Heart left ventricle (tissue), 16 donors: ENCODE results near the gene ALG9. TPM values are rescaled to one million over a fixed set of nuclear protein-coding genes. Genes with fewer than 3 reads are reported as not detected.

Source experiments
- ATAC-seq, 4 donors: fragments of 200-7000 bp; cut with Tn5 transposase; one replicate each; pipeline ENCODE4 v1.9.1; 2020 to 2022; ENCODE audit warnings: moderate library complexity in 4 of 4, mild to moderate bottlenecking in 3 of 4, moderate number of reproducible peaks in 1 of 4
- DNase-seq, 5 donors: peaks; one replicate each; pipeline ENCODE4 v3.0.0-alpha.2; 2020
- H3K27ac ChIP-seq, 12 donors: fragments of 200-600 bp; sonication (generic) in 4 of 12; one replicate each; pipeline versions ENCODE4 v1.5.0 to v1.8.0; 2016 to 2022; ENCODE audit warnings: mild to moderate bottlenecking in 2 of 12
- H3K27me3 ChIP-seq, 9 donors: fragments of 200-600 bp; sonication (generic) in 2 of 9; one replicate each; pipeline versions ENCODE4 v1.5.1 to v1.8.0; 2016 to 2022; ENCODE audit warnings: mild to moderate bottlenecking in 3 of 9
- H3K36me3 ChIP-seq, 9 donors: fragments of 200-600 bp; sonication (generic) in 2 of 9; one replicate each; pipeline versions ENCODE4 v1.5.0 to v1.8.0; 2018 to 2022; ENCODE audit warnings: mild to moderate bottlenecking in 2 of 9
- H3K4me1 ChIP-seq, 12 donors: fragments of 200-600 bp; sonication (generic) in 4 of 12; one replicate each; pipeline versions ENCODE4 v1.5.0 to v1.8.0; 2016 to 2022; ENCODE audit warnings: mild to moderate bottlenecking in 3 of 12
- H3K4me3 ChIP-seq, 12 donors: fragments of 200-600 bp; sonication (generic) in 4 of 12; one replicate each; pipeline versions ENCODE4 v1.5.0 to v1.8.0; 2017 to 2022; ENCODE audit warnings: mild to moderate bottlenecking in 9 of 12, moderate library complexity in 4 of 12
- H3K9me3 ChIP-seq, 12 donors: fragments of 200-600 bp; sonication (generic) in 4 of 12; one replicate each; pipeline versions ENCODE4 v1.5.0 to v1.8.0; 2016 to 2022; ENCODE audit warnings: mild to moderate bottlenecking in 1 of 12
- CTCF ChIP-seq, 12 donors: fragments of 200-600 bp; sonication (generic) in 4 of 12; IDR thresholded peaks; one replicate each; pipeline versions ENCODE4 v1.5.0 to v1.8.0; 2018 to 2022; ENCODE audit warnings: antibody characterized with exemption in 12 of 12, mild to moderate bottlenecking in 5 of 12
- POLR2A ChIP-seq, 2 donors: fragments of 450-650 bp; IDR thresholded peaks; one replicate each; pipeline ENCODE4 v1.6.1; 2017; ENCODE audit warnings: antibody characterized with exemption in 2 of 2, mild to moderate bottlenecking in 2 of 2, moderate library complexity in 2 of 2
- WGBS, 4 donors: extraction: QIAGEN DNeasy Blood & Tissue Kit in 2 of 4; methylation state at CpG; one replicate each; pipeline versions ENCODE4 v1.1.5 to v1.1.7; 2013 to 2018; 5-methylcytosine and 5-hydroxymethylcytosine counted together
- intact Hi-C, 10 donors: fragments of 100-400 bp; cut with DNase I; formaldehyde crosslinking; loops; one replicate each; pipeline versions ENCODE4 v1.11.1 to v1.14.2; 2022
- polyA plus RNA-seq, 2 donors: library from polyadenylated mRNA; stranded (reverse); fragments of 200-250 nt; gene quantifications; one replicate each; pipeline ENCODE4 v1.2.3, GENCODE V29; 2013
- total RNA-seq, 9 donors: library from RNA; depleted of rRNA in 2 of 9; stranded (reverse); fragments of >200 nt in 2 of 9; fragmentation: NEBNext Ultra II Directional in 3 of 9; extraction: Animal tissue kit (Norgen Biotek cat#: 25700) in 3 of 9; gene quantifications; one replicate each; pipeline versions ENCODE4 v1.1.0 to v1.2.4, GENCODE V29; 2016 to 2023
- donor health status: ischemic (EF 13 %, LVEDD 7.1; RV severe dilation, severe dysfunction).
- donor health status: healthy with polysubstance abuse.
- donor health status: DM: no; HTN: yes; CAD: no.
- donor health status: DM: no; HTN: no; CAD: no.
- donor health status: ischemic (EF 25% LVEDD 6.9; RV normal size, moderate dysfunction).
- donor health status: ischemic (EF 25% LVEDD 5.7; RV mildly dilated, moderate dysfunction).
- donor health status: healthy.
- donor health status: DM: yes; HTN: yes; CAD: no.
- donor health status: ischemic (EF 35%, LVEDD 5.7; RV mildly dilated, moderate dysfunction).
- donor health status: nonischemic (EF 11% LVEDD 7.7; RV severe dilation, severe dysfunction).
- donor health status: DM: yes; HTN: yes; CAD: no.
- donor health status: PGD.
- donor health status: ischemic (EF 29% LVEDD 5.4; RV normal size, mild dysfunction).
- donor health status: nonischemic (EF 23%, LVEDD 6.1; RV moderate dilation, normal function).

The ALG9 gene
- total and polyA plus RNA-seq, 11 donors: 13.5 to 26.5 (median 17.6) TPM

DNA sequence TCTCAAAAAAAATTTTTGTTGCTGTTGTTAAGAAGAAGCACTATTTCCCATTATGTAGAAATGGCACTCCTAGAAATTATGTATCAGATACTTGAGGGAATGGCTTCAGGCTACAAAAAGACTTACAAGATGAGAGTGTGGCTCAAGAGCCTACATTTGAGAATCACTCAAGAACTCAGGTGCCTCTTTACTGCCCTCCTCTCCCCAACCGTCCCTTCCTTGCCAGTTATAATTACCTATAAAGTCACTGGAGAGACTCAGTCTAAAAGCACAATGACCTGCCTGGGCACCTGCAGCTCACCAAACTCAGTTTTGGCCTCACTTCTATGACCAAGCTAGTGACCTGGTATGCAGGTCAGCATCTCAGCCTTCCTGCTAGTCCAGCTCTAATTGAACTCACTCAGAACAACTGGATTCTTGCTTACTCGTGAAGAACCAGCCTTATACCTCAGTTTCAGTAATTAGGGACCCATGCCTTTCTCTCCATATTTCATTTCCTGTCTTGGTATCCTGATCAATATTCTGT, 63.3 kb downstream of the ALG9 start:
- intact Hi-C loops: no loop called here

GRCh38 chr11:111807076-111807475, 64.3 kb downstream of the ALG9 start:
- intact Hi-C loops: no loop called here
- Histone ChIP-seq H3K4me1 (peaks cover 0 to 15% (median 2%) of the 10 kb centered on the region in 12 donors), H3K36me3 (peaks cover 0 to 71% (median 37%) of the 10 kb centered on the region in 9 donors), H3K27ac (no peak overlapping the region), H3K27me3 (no peaks in the 10 kb centered on the region), H3K9me3 (no peaks in the 10 kb centered on the region), H3K4me3 (no peak overlapping the region)
- no peak for TF ChIP-seq CTCF (IDR thresholded peaks at IDR 0.05)
- no peak for TF ChIP-seq POLR2A (IDR thresholded peaks at IDR 0.05)
- WGBS, 4 donors: 95 to 98% (median 96%) methylated on average over 1 of the region's 1 CpG
- DNase-seq (no peak), ATAC-seq (no peak)

More for the DNA sequence above, 63.3 kb downstream of the ALG9 start:
- peak overlapping the region in 10 of 12 donors; percentile 7 to 76 (median 46) for H3K27ac ChIP-seq
- no peaks in the 10 kb centered on the region for H3K27me3 ChIP-seq
- H3K36me3 ChIP-seq: peaks cover 0 to 61% (median 32%) of the 10 kb centered on the region in 9 donors
- DNase-seq (no peak), ATAC-seq (peak in 1 of 4 donors; percentile 7)
- no peaks in the 10 kb centered on the region for H3K9me3 ChIP-seq
- no peak overlapping the region for H3K4me3 ChIP-seq
- TF ChIP-seq CTCF (IDR thresholded peaks at IDR 0.05) (no peak), POLR2A (IDR thresholded peaks at IDR 0.05) (no peak)
- peaks cover 0 to 15% (median 2%) of the 10 kb centered on the region in 12 donors for H3K4me1 ChIP-seq
- 90 to 96% (median 93%) methylated on average over 2 of the region's 2 CpGs for WGBS, 4 donors

DNA sequence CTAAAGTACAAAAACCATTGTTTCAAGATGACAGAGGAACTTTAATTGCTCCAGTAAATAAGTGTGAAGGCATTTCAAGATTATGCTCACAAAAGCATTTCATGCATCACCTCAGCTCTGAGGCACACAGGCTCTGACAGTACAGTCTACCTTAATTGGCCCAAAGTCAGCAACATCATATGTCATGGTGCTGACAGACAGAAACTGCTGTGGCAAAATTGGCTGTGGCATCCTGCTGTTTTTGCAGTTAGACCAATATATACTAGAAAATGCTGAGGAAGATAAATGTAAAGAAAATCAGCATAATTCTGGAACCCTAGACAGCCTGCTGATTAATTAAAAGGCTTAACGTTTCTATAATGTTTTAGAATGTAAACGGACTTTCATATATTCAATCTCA, 70.2 kb downstream of the ALG9 start:
- Histone ChIP-seq H3K9me3 (peaks cover 0 to 15% (median 2%) of the 10 kb centered on the region in 12 donors), H3K36me3 (peaks cover 0 to 48% (median 26%) of the 10 kb centered on the region in 9 donors), H3K4me3 (no peak overlapping the region), H3K27ac (no peak overlapping the region), H3K27me3 (no peaks in the 10 kb centered on the region), H3K4me1 (peaks cover 0 to 17% (median 0%) of the 10 kb centered on the region in 12 donors)
- TF ChIP-seq POLR2A (IDR thresholded peaks at IDR 0.05) (no peak), CTCF (IDR thresholded peaks at IDR 0.05) (no peak)
- 75 to 79% (median 76%) methylated on average over 2 of the region's 2 CpGs for WGBS, 4 donors
- no peak for DNase-seq
- ATAC-seq: peak in 3 of 4 donors; percentile 42 to 60 (median 58)
- intact Hi-C loops: no loop called here

DNA sequence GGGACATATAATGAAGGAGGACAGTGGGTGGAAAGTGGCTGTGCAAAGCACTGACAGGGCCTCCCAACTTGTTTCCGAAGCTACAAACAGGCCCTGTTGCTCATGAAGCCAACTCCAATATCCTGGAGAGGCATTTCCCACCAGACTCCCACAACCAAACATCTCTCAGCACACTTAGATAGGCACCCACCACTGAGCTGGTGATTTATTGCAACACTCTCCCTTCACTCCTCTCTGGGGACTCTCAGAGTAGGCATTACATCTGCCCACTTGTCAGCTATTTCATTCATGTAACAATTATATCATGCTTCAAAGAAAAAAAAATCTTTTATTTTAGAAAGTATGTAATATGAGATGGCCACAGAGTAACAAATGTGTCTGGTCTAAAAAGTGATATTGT, 73.1 kb downstream of the ALG9 start:
- Histone ChIP-seq H3K4me1 (peaks cover 0 to 27% (median 0%) of the 10 kb centered on the region in 12 donors), H3K36me3 (peaks cover 0 to 28% (median 18%) of the 10 kb centered on the region in 9 donors), H3K9me3 (peaks cover 0 to 15% (median 2%) of the 10 kb centered on the region in 12 donors), H3K27me3 (no peaks in the 10 kb centered on the region), H3K4me3 (no peak overlapping the region), H3K27ac (no peak overlapping the region)
- no peak for ATAC-seq
- 84 to 100% (median 92%) methylated on average over 1 of the region's 1 CpG for WGBS, 4 donors
- TF ChIP-seq POLR2A (IDR thresholded peaks at IDR 0.05) (no peak), CTCF (IDR thresholded peaks at IDR 0.05) (no peak)
- intact Hi-C loops: no loop called here
- no peak for DNase-seq
